RWPE2 (cell line): ENCODE measurements around the gene KDSR.

Source experiments
- ATAC-seq: fragments of 200-7000 bp; cut with Tn5 transposase; 3 replicates; pipeline ENCODE4 v1.9.1; 2021; ENCODE audit warnings: low read depth
- DNase-seq: peaks from one replicate; pipeline ENCODE4 v3.0.0-alpha.2; 2020; ENCODE audit warnings: low spot score
- H3K27ac ChIP-seq: fragments of 450-650 bp; 2 replicates; pipeline ENCODE4 v1.5.1; 2017; ENCODE audit warnings: mild to moderate bottlenecking; ENCODE audit not compliant: poor library complexity, severe bottlenecking
- H3K27me3 ChIP-seq: fragments of 250-450 bp; sonication (Bioruptor Pico); 2 replicates; pipeline ENCODE4 v1.5.1; 2021; ENCODE audit warnings: mild to moderate bottlenecking, moderate library complexity; ENCODE audit not compliant: insufficient read depth, poor library complexity, severe bottlenecking
- H3K36me3 ChIP-seq: fragments of 250-450 bp; sonication (Bioruptor Pico); 2 replicates; pipeline ENCODE4 v1.5.1; 2020; ENCODE audit warnings: low read depth, mild to moderate bottlenecking, moderate library complexity
- H3K4me1 ChIP-seq: fragments of 250-450 bp; sonication (Bioruptor Pico); 2 replicates; pipeline ENCODE4 v1.5.1; 2021; ENCODE audit warnings: mild to moderate bottlenecking, moderate library complexity; ENCODE audit not compliant: insufficient read depth, poor library complexity, severe bottlenecking
- H3K4me3 ChIP-seq: fragments of 250-450 bp; sonication (Bioruptor Pico); 2 replicates; pipeline ENCODE4 v1.5.1; 2021; ENCODE audit warnings: mild to moderate bottlenecking, moderate library complexity; ENCODE audit not compliant: severe bottlenecking
- H3K9me3 ChIP-seq: fragments of 250-450 bp; sonication (Bioruptor Pico); 2 replicates; pipeline ENCODE4 v1.5.1; 2021; ENCODE audit warnings: mild to moderate bottlenecking, moderate library complexity; ENCODE audit not compliant: severe bottlenecking
- TF ChIP-seq, protein P1 (sequence below): fragments of 450-650 bp; IDR thresholded peaks from one replicate; pipeline ENCODE4 v1.5.1; 2017; ENCODE audit warnings: mild to moderate bottlenecking, moderate library complexity; ENCODE audit not compliant: poor library complexity, severe bottlenecking

KDSR gene

DNA sequence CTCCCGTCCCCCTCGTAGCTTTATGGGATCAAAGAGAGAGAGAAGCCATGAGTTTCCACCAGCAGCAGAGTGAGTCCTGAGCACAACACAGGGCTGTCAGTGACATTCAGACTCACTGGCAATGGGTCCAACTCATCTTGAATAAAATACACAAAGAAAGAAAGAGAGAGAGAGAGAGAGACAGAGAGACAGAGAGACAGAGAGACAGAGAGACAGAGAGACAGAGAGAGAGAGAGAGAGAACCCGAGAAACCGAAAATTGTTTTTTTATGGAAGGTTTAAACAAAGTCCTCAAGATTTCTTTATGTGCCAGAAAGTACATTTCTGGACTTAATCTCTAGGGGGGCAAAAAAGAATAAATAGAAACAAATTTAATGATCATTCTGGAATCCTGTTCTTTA is 35.9 kb downstream of the KDSR start:
- H3K36me3 ChIP-seq: peaks cover 47% of the 10 kb centered on the region
- H3K4me3 ChIP-seq: no peak overlapping the region
- TF ChIP-seq, protein P1, sequence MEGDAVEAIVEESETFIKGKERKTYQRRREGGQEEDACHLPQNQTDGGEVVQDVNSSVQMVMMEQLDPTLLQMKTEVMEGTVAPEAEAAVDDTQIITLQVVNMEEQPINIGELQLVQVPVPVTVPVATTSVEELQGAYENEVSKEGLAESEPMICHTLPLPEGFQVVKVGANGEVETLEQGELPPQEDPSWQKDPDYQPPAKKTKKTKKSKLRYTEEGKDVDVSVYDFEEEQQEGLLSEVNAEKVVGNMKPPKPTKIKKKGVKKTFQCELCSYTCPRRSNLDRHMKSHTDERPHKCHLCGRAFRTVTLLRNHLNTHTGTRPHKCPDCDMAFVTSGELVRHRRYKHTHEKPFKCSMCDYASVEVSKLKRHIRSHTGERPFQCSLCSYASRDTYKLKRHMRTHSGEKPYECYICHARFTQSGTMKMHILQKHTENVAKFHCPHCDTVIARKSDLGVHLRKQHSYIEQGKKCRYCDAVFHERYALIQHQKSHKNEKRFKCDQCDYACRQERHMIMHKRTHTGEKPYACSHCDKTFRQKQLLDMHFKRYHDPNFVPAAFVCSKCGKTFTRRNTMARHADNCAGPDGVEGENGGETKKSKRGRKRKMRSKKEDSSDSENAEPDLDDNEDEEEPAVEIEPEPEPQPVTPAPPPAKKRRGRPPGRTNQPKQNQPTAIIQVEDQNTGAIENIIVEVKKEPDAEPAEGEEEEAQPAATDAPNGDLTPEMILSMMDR: no peak
- no peaks in the 10 kb centered on the region for H3K9me3 ChIP-seq
- ATAC-seq (no peak), DNase-seq (no peak)
- no peaks in the 10 kb centered on the region for H3K27me3 ChIP-seq
- peaks cover 4% of the 10 kb centered on the region for H3K4me1 ChIP-seq
- H3K27ac ChIP-seq: no peak overlapping the region

DNA sequence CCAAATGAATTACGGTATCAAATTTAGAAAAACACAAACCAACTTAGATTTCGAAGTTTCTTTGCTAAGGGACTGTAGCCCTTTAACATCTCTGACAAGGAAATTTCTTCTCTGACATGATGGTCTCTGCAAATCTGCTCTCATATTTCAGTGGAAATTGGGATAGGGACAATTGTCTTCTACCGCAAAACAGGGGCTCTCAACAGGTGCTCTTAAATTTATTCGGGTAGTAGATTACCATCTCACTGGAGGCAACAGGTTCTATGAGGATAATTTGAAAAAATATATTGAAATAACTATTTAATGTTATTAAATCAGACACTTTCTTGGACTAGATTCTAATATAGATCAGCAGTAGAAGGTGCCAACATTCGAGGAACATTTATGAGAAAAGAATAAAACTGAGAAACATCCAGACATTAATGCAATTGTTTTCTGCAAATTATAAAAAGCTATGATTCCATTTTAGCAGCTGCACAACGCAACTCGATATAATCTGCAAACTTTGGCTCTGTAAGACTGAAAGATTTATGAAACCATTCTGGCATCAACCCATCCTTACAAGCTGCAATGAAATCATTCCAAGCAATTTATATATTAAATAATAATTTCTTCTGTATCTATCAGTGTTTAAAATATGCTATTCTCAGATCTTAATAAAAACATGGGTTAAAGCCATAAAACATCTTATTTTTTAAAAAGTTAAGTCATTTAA is 37.4 kb downstream of the KDSR start:
- no peaks in the 10 kb centered on the region for H3K9me3 ChIP-seq
- H3K27me3 ChIP-seq: no peaks in the 10 kb centered on the region
- TF ChIP-seq, protein P1: no peak
- H3K4me1 ChIP-seq: no peaks in the 10 kb centered on the region
- peaks cover 32% of the 10 kb centered on the region for H3K36me3 ChIP-seq
- H3K4me3 ChIP-seq: no peak overlapping the region
- DNase-seq: no peak
- no peak overlapping the region for H3K27ac ChIP-seq
- no peak for ATAC-seq

DNA sequence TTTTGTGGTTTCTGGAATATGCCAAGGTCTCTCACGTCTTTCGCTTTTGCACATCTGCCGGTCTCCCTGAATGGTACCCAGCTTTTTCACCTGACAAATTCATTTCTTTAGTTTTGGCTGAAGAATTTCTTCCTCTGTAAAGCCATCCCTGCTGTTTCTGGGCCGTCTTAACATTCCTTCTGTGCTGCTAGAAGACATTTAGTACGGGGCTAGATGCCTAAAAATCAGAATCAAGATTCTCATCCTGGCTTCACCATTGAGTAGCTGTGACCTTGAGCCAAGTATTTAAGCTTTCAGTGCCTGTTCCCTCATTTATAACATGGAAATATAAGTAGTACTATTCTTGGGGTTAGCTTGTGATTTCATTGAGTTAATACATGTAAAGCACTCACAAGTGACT is 41.0 kb downstream of the KDSR start:
- TF ChIP-seq, protein P1: no peak
- peaks cover 7% of the 10 kb centered on the region for H3K36me3 ChIP-seq
- no peaks in the 10 kb centered on the region for H3K27me3 ChIP-seq
- H3K9me3 ChIP-seq: no peaks in the 10 kb centered on the region
- ATAC-seq (no peak), DNase-seq (no peak)
- no peak overlapping the region for H3K4me3 ChIP-seq
- H3K4me1 ChIP-seq: no peaks in the 10 kb centered on the region
- H3K27ac ChIP-seq: no peak overlapping the region

DNA sequence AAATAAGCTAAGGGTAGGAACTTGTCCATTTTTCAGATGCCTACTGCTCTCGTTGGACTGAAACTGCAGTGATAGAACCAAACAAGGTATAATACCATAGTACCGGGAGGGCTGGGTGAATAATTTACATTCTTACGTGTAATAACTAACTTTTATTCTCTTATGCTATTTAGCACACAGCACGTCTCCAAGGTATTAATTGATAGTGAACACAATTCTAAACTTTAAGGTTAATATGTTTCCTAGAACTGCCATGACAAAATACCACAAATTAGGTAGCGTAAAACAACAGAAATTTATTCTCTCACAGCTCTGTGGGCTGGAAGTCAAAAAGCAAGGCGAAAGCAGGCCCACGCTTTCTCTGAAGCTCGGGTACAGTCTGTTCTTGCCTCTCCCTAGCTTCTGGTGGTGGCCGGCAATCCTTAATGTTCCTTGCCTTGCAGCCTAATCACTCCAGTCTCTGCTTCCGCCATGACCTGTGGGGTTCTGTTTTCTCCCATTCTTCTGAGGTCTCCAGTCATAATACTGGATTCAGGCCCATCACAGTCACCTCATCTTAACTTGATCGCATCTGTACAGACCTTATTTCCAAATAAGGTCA is 41.8 kb downstream of the KDSR start:
- Histone ChIP-seq H3K9me3 (no peaks in the 10 kb centered on the region), H3K27ac (no peak overlapping the region), H3K4me1 (no peaks in the 10 kb centered on the region), H3K36me3 (peaks cover 4% of the 10 kb centered on the region; the same call in 1 of the 2 replicates), H3K27me3 (no peaks in the 10 kb centered on the region), H3K4me3 (no peak overlapping the region)
- no peak for DNase-seq
- no peak for ATAC-seq
- TF ChIP-seq, protein P1: no peak

DNA sequence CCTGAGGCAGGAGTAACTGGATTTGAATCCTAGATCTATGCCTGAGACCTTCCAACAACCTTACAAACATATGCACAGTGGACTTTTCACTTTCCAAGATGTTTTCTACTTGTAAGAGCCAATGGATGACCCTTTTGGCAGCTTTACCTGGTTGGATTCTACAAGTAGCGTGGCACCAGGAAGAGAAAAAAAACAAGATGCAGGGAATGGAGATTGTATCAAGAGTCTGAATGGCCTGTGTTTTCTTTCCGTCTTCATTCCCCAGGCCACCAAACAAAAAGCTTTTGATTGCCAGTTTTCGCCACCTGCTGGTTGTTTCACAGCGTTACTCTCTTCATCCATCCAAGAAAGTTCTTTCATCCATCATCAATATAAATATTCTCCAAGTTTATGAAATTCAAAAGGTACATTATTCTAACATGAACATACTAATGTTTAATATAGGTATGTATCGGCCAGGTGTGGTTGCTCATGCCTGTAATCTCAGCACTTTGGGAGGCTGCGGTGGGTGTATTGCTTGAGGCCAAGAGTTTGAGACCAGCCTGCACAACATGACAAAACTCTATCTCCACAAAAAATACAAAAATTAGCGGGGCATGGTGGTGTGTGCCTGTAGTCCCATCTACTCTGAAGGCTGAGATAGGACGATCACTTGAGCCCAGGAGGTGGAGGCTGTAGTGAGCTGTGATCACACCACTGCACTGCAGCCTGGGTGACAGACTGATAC is 43.9 kb downstream of the KDSR start:
- H3K27me3 ChIP-seq: peaks cover 11% of the 10 kb centered on the region
- no peak overlapping the region for H3K4me3 ChIP-seq
- TF ChIP-seq, protein P1: peak; percentile 79
- no peaks in the 10 kb centered on the region for H3K36me3 ChIP-seq
- H3K27ac ChIP-seq: no peak overlapping the region
- H3K4me1 ChIP-seq: peaks cover 4% of the 10 kb centered on the region
- H3K9me3 ChIP-seq: no peaks in the 10 kb centered on the region
- DNase-seq (no peak), ATAC-seq (peak; percentile 40)
